ENCODE data around the gene MTMR8.

MTMR8 gene

GRCh38 chrX:64379924-64380323 is 15.3 kb downstream of the MTMR8 start:
- no peak overlapping the region for H3K27ac ChIP-seq
- H3K9me3 ChIP-seq (ENCODE audit: severe bottlenecking) = no peaks in the 10 kb centered on the region
- DNase-seq = no peak
- no peaks in the 10 kb centered on the region for H3K36me3 ChIP-seq
- no peak for TF ChIP-seq CTCF (IDR thresholded peaks at IDR 0.05; ENCODE audit: low read depth, low read length)
- no peak overlapping the region for H3K4me3 ChIP-seq (ENCODE audit: low read depth, low read length)
- no peaks in the 10 kb centered on the region for H3K27me3 ChIP-seq (ENCODE audit: insufficient read depth, low read depth, severe bottlenecking)

GRCh38 chrX:64377753-64378152 is 17.5 kb downstream of the MTMR8 start:
- Histone ChIP-seq H3K27ac (no peak overlapping the region), H3K9me3 (ENCODE audit: severe bottlenecking) (no peaks in the 10 kb centered on the region), H3K4me3 (ENCODE audit: low read depth, low read length) (no peak overlapping the region), H3K36me3 (no peaks in the 10 kb centered on the region), H3K27me3 (ENCODE audit: insufficient read depth, low read depth, severe bottlenecking) (no peaks in the 10 kb centered on the region)
- no peak for DNase-seq
- no peak for TF ChIP-seq CTCF (IDR thresholded peaks at IDR 0.05; ENCODE audit: low read depth, low read length)

- no peak for DNase-seq
- no peak for TF ChIP-seq CTCF (IDR thresholded peaks at IDR 0.05; ENCODE audit: low read depth, low read length)
- Histone ChIP-seq H3K9me3 (ENCODE audit: severe bottlenecking) (no peaks in the 10 kb centered on the region), H3K27ac (no peak overlapping the region), H3K27me3 (ENCODE audit: insufficient read depth, low read depth, severe bottlenecking) (no peaks in the 10 kb centered on the region), H3K36me3 (no peaks in the 10 kb centered on the region; the same call in 1 of the 2 replicates), H3K4me3 (ENCODE audit: low read depth, low read length) (no peak overlapping the region)
Measured at GRCh38 chrX:64352081-64352480, 43.2 kb downstream of the MTMR8 start.

GRCh38 chrX:64350521-64350920 is 44.7 kb downstream of the MTMR8 start:
- Histone ChIP-seq H3K4me3 (ENCODE audit: low read depth, low read length) (no peak overlapping the region), H3K27ac (no peak overlapping the region), H3K36me3 (no peaks in the 10 kb centered on the region; the same call in 1 of the 2 replicates), H3K27me3 (ENCODE audit: insufficient read depth, low read depth, severe bottlenecking) (no peaks in the 10 kb centered on the region), H3K9me3 (ENCODE audit: severe bottlenecking) (no peaks in the 10 kb centered on the region)
- DNase-seq = no peak
- TF ChIP-seq CTCF (IDR thresholded peaks at IDR 0.05; ENCODE audit: low read depth, low read length) = no peak

- no peak overlapping the region for H3K27ac ChIP-seq
- no peaks in the 10 kb centered on the region for H3K27me3 ChIP-seq (ENCODE audit: insufficient read depth, low read depth, severe bottlenecking)
- H3K4me3 ChIP-seq (ENCODE audit: low read depth, low read length) = no peak overlapping the region
- H3K9me3 ChIP-seq (ENCODE audit: severe bottlenecking) = no peaks in the 10 kb centered on the region
- no peak for DNase-seq
- no peaks in the 10 kb centered on the region; the same call in 1 of the 2 replicates for H3K36me3 ChIP-seq
- no peak for TF ChIP-seq CTCF (IDR thresholded peaks at IDR 0.05; ENCODE audit: low read depth, low read length)
Measured at GRCh38 chrX:64350047-64350446, 45.2 kb downstream of the MTMR8 start.

- Histone ChIP-seq H3K27ac (no peak overlapping the region), H3K9me3 (ENCODE audit: severe bottlenecking) (no peaks in the 10 kb centered on the region), H3K4me3 (ENCODE audit: low read depth, low read length) (no peak overlapping the region), H3K27me3 (ENCODE audit: insufficient read depth, low read depth, severe bottlenecking) (no peaks in the 10 kb centered on the region), H3K36me3 (no peaks in the 10 kb centered on the region)
- no peak for DNase-seq
- TF ChIP-seq CTCF (IDR thresholded peaks at IDR 0.05; ENCODE audit: low read depth, low read length) = no peak
Measured at GRCh38 chrX:64342811-64343210, 52.4 kb downstream of the MTMR8 start.

All from WERI-Rb-1 (cell line).